H9 (cell line): ENCODE measurements around the gene PPP1R12A. TPM values are rescaled to one million over a fixed set of nuclear protein-coding genes. Genes with fewer than 3 reads are reported as not detected.

Experiments
- DNase-seq: peaks from one replicate; pipeline ENCODE4 v3.0.0-alpha.2; 2017
- H2AFZ ChIP-seq: one replicate; pipeline ENCODE4 v1.6.1; 2013; ENCODE audit warnings: mild to moderate bottlenecking, low read length, control low read depth, moderate library complexity
- H2AK5ac ChIP-seq: 2 replicates; pipeline ENCODE4 v1.6.1; 2013; ENCODE audit warnings: low read length, control low read depth, mixed read lengths; ENCODE audit not compliant: insufficient read length
- H2BK120ac ChIP-seq: one replicate; pipeline ENCODE4 v1.6.1; 2013; ENCODE audit warnings: low read depth, mild to moderate bottlenecking, low read length, control low read depth, inconsistent platforms; ENCODE audit not compliant: poor library complexity, severe bottlenecking
- H2BK12ac ChIP-seq: 2 replicates; pipeline ENCODE4 v1.6.1; 2013; ENCODE audit warnings: low read length, control low read depth, mixed read lengths, low read depth; ENCODE audit not compliant: insufficient read length
- H2BK15ac ChIP-seq: 2 replicates; pipeline ENCODE4 v1.6.1; 2013; ENCODE audit warnings: low read depth, low read length, control low read depth
- H2BK20ac ChIP-seq: one replicate; pipeline ENCODE4 v1.6.1; 2013; ENCODE audit warnings: low read depth, mild to moderate bottlenecking, low read length, control low read depth, inconsistent platforms; ENCODE audit not compliant: poor library complexity, severe bottlenecking
- H2BK5ac ChIP-seq: 2 replicates; pipeline ENCODE4 v1.6.1; 2013; ENCODE audit warnings: low read length, control low read depth, mixed read lengths; ENCODE audit not compliant: insufficient read length
- H3K14ac ChIP-seq: 2 replicates; pipeline ENCODE4 v1.6.1; 2013; ENCODE audit warnings: low read length, control low read depth; ENCODE audit not compliant: insufficient read depth
- H3K18ac ChIP-seq: 2 replicates; pipeline ENCODE4 v1.6.1; 2013; ENCODE audit warnings: low read depth, mild to moderate bottlenecking, mixed read lengths, low read length, control low read depth; ENCODE audit not compliant: insufficient read length
- H3K23ac ChIP-seq: 2 replicates; pipeline ENCODE4 v1.6.1; 2013; ENCODE audit warnings: low read length, control low read depth, mixed read lengths, low read depth; ENCODE audit not compliant: insufficient read length
- H3K23me2 ChIP-seq: 2 replicates; pipeline ENCODE4 v1.6.1; 2013; ENCODE audit warnings: low read depth, mild to moderate bottlenecking, mixed read lengths, low read length, control low read depth; ENCODE audit not compliant: insufficient read length, poor library complexity, severe bottlenecking
- H3K27ac ChIP-seq: 2 replicates; pipeline ENCODE4 v1.5.1; 2013; ENCODE audit warnings: low read length, control low read depth, mixed read lengths, low read depth; ENCODE audit not compliant: insufficient read length
- H3K27me3 ChIP-seq: 2 replicates; pipeline ENCODE4 v1.6.1; 2013; ENCODE audit warnings: low read length, control low read depth, inconsistent platforms; ENCODE audit not compliant: insufficient read depth
- H3K4ac ChIP-seq: 2 replicates; pipeline ENCODE4 v1.6.1; 2013; ENCODE audit warnings: low read depth, mild to moderate bottlenecking, control low read depth, inconsistent platforms, low read length, moderate library complexity
- H3K4me1 ChIP-seq: 2 replicates; pipeline ENCODE4 v1.6.1; 2013; ENCODE audit warnings: low read length, control low read depth, inconsistent platforms; ENCODE audit not compliant: insufficient read depth
- H3K4me2 ChIP-seq: 2 replicates; pipeline ENCODE4 v1.6.1; 2013; ENCODE audit warnings: low read length, control low read depth, mixed read lengths; ENCODE audit not compliant: insufficient read length, insufficient read depth
- H3K56ac ChIP-seq: 2 replicates; pipeline ENCODE4 v1.6.1; 2013; ENCODE audit warnings: low read depth, mild to moderate bottlenecking, mixed read lengths, low read length, control low read depth; ENCODE audit not compliant: insufficient read length
- H3K79me1 ChIP-seq: 2 replicates; pipeline ENCODE4 v1.6.1; 2013; ENCODE audit warnings: low read depth, mild to moderate bottlenecking, moderate library complexity, low read length, control low read depth, inconsistent platforms; ENCODE audit not compliant: insufficient read depth, poor library complexity, severe bottlenecking
- H3K79me2 ChIP-seq: 2 replicates; pipeline ENCODE4 v1.6.1; 2013; ENCODE audit warnings: low read length, control low read depth, inconsistent platforms; ENCODE audit not compliant: insufficient read depth
- H3K9ac ChIP-seq: 2 replicates; pipeline ENCODE4 v1.6.1; 2013; ENCODE audit warnings: low read length, control low read depth, mixed read lengths; ENCODE audit not compliant: insufficient read length; ENCODE audit errors: extremely low read depth
- H3K9me3 ChIP-seq: one replicate; pipeline ENCODE4 v1.6.1; 2013; ENCODE audit warnings: low read depth, low read length, inconsistent platforms; ENCODE audit not compliant: control insufficient read depth
- H3T11ph ChIP-seq: one replicate; pipeline ENCODE4 v1.6.1; 2013; ENCODE audit warnings: mild to moderate bottlenecking, low read length, control low read depth, inconsistent platforms
- H4K20me1 ChIP-seq: one replicate; pipeline ENCODE4 v1.6.1; 2013; ENCODE audit not compliant: control insufficient read depth, insufficient read length, insufficient read depth
- H4K5ac ChIP-seq: 2 replicates; pipeline ENCODE4 v1.6.1; 2013; ENCODE audit warnings: low read depth, mild to moderate bottlenecking, mixed read lengths, low read length, control low read depth; ENCODE audit not compliant: insufficient read length
- H4K8ac ChIP-seq: replicated peaks from 2 replicates; pipeline ENCODE4 v1.6.1; 2013; ENCODE audit warnings: low read length, control low read depth, mixed read lengths, low read depth; ENCODE audit not compliant: insufficient read length
- H4K91ac ChIP-seq: 2 replicates; pipeline ENCODE4 v1.6.1; 2013; ENCODE audit warnings: low read depth, mild to moderate bottlenecking, moderate library complexity, mixed read lengths, low read length, control low read depth; ENCODE audit not compliant: insufficient read length
- H3K27ac Mint-ChIP-seq, 3 experiments: 2 replicates in 2 of 3; 3 replicates in 1 of 3; pipeline ENCODE4 v1.8.0; 2020 to 2021; ENCODE audit warnings: mixed read lengths in 3 of 3, mild to moderate bottlenecking in 1 of 3, moderate library complexity in 1 of 3
- H3K27me3 Mint-ChIP-seq: 2 replicates; pipeline ENCODE4 v1.8.0; 2021; ENCODE audit warnings: low read depth, mild to moderate bottlenecking, moderate library complexity, mixed read lengths
- H3K36me3 Mint-ChIP-seq, 3 experiments: 2 replicates in 2 of 3; 3 replicates in 1 of 3; pipeline ENCODE4 v1.8.0; 2020 to 2021; ENCODE audit warnings: low read depth in 3 of 3, mixed read lengths in 3 of 3; ENCODE audit not compliant: insufficient read depth in 1 of 3
- H3K4me1 Mint-ChIP-seq, 2 experiments: 2 replicates each; pipeline ENCODE4 v1.8.0; 2020; ENCODE audit warnings: mixed read lengths in 2 of 2
- H3K4me3 Mint-ChIP-seq, 2 experiments: 2 replicates in 1 of 2; 3 replicates in 1 of 2; pipeline ENCODE4 v1.8.0; 2020 to 2021; ENCODE audit warnings: mild to moderate bottlenecking in 2 of 2, mixed read lengths in 2 of 2, moderate library complexity in 1 of 2
- H3K9me3 Mint-ChIP-seq, 2 experiments: 2 replicates in 1 of 2; 3 replicates in 1 of 2; pipeline ENCODE4 v1.8.0; 2020; ENCODE audit warnings: mild to moderate bottlenecking in 2 of 2, mixed read lengths in 2 of 2, moderate library complexity in 1 of 2
- CTCF ChIP-seq: fragments of 200-600 bp; sonication (generic); conservative IDR thresholded peaks from 3 replicates; pipeline ENCODE4 v1.8.0; 2021; ENCODE audit warnings: antibody characterized with exemption, mild to moderate bottlenecking
- WGBS: extraction: QIAGEN DNeasy Blood & Tissue Kit; methylation state at CpG from one replicate; pipeline ENCODE4 v1.1.7; 2013; ENCODE audit warnings: missing lambda C conversion rate, low lambda C conversion rate, mixed read lengths; ENCODE audit not compliant: insufficient read length; ENCODE audit errors: extremely low coverage; 5-methylcytosine and 5-hydroxymethylcytosine counted together
- total RNA-seq: library from RNA; stranded (reverse); gene quantifications from 2 replicates; pipeline ENCODE4 v1.2.1, GENCODE V29; 2021

The PPP1R12A gene
- total RNA-seq, 1 experiment from 2014 or later, result 93.5 TPM

DNA sequence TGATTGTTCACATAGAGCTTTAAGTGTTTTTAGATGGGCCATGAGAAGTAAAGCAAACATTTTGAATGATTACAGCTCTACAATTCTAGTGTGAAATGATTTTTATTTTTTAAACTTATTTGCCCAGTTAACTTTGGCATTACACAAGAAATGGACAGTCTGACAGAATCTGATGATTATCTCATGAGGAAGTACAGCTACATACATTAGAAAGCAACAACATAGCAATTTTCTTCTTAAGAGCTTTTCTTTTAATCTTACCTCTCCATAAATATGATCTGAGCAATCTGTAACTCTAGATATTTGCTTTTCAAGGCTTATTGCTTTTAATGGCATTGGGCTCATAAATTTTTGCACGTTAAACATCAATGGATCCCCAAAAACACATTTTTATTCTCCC lies 26.5 kb upstream of the PPP1R12A start:
- no peak overlapping the region for H3K4me3 Mint-ChIP-seq
- Histone ChIP-seq H2AFZ (no peak overlapping the region), H4K5ac (no peak overlapping the region), H3K4me2 (no peak overlapping the region), H2BK12ac (no peak overlapping the region), H2BK5ac (no peak overlapping the region), H2AK5ac (no peak overlapping the region), H4K91ac (no peak overlapping the region), H3K18ac (no peak overlapping the region), H3K9ac (no peak overlapping the region), H3K23me2 (no peaks in the 10 kb centered on the region), H3K79me2 (no peaks in the 10 kb centered on the region), H2BK15ac (no peak overlapping the region), H4K8ac (no peak overlapping the region), H3K23ac (no peak overlapping the region), H3K14ac (no peak overlapping the region), H3K9me3 (no peaks in the 10 kb centered on the region), H3T11ph (no peak overlapping the region), H2BK20ac (no peak overlapping the region), H4K20me1 (no peaks in the 10 kb centered on the region), H3K79me1 (no peaks in the 10 kb centered on the region), H3K27ac (no peak overlapping the region), H2BK120ac (no peak overlapping the region), H3K4me1 (no peaks in the 10 kb centered on the region), H3K27me3 (no peaks in the 10 kb centered on the region), H3K56ac (no peak overlapping the region), H3K4ac (no peak overlapping the region)
- H3K4me1 Mint-ChIP-seq, result no peaks in the 10 kb centered on the region
- no peak for DNase-seq
- TF ChIP-seq CTCF, result no peak
- no peaks in the 10 kb centered on the region for H3K9me3 Mint-ChIP-seq
- no peaks in the 10 kb centered on the region for H3K36me3 Mint-ChIP-seq
- no peaks in the 10 kb centered on the region for H3K27me3 Mint-ChIP-seq
- no CpG with 5 or more reads among the region's 1 CpG for WGBS
- no peak overlapping the region for H3K27ac Mint-ChIP-seq
